GM23338 (cell line): Measurements from ENCODE around the gene BTBD9.

Experiments used
- CREB1 ChIP-seq: fragments of 250-450 bp; sonication (Bioruptor Pico); IDR thresholded peaks from 2 replicates; pipeline ENCODE4 v1.5.0; 2020; ENCODE audit warnings: low read depth, mild to moderate bottlenecking, moderate library complexity
- ETS1 ChIP-seq: IDR thresholded peaks from 2 replicates; pipeline ENCODE4 v1.6.1; 2016; ENCODE audit warnings: antibody characterized with exemption
- EZH2 ChIP-seq: fragments of 200-600 bp; sonication (generic); IDR thresholded peaks from one replicate; pipeline ENCODE4 v1.8.0; 2017; ENCODE audit warnings: antibody characterized with exemption, mild to moderate bottlenecking, low read depth; ENCODE audit not compliant: unreplicated experiment
- EZH2phosphoT487 ChIP-seq: fragments of 200-600 bp; sonication (generic); IDR thresholded peaks from one replicate; pipeline ENCODE4 v1.8.1; 2018; ENCODE audit warnings: antibody characterized with exemption; ENCODE audit not compliant: unreplicated experiment
- JUNB ChIP-seq: IDR thresholded peaks from one replicate; pipeline ENCODE4 v1.6.1; 2016; ENCODE audit warnings: antibody characterized with exemption; ENCODE audit not compliant: unreplicated experiment
- NANOG ChIP-seq: IDR thresholded peaks from 2 replicates; pipeline ENCODE4 v1.6.1; 2016; ENCODE audit warnings: antibody characterized with exemption, borderline replicate concordance
- POLR2AphosphoS5 ChIP-seq: IDR thresholded peaks from 2 replicates; pipeline ENCODE4 v1.6.1; 2016; ENCODE audit warnings: antibody characterized with exemption, low read depth
- ZNF331 ChIP-seq: fragments of 250-450 bp; sonication (Bioruptor Pico); IDR thresholded peaks from 2 replicates; pipeline ENCODE4 v1.5.0; 2020; ENCODE audit warnings: low read depth, mild to moderate bottlenecking, moderate library complexity
- TF ChIP-seq, protein P1 (sequence below), 2 experiments: fragments of 200-600 bp in 1 of 2; sonication (generic) in 1 of 2; conservative IDR thresholded peaks; 2 replicates each; pipeline versions ENCODE4 v1.5.1 to v1.6.1; 2016 to 2017; ENCODE audit warnings: antibody characterized with exemption in 2 of 2, low read depth in 2 of 2, mild to moderate bottlenecking in 2 of 2, moderate library complexity in 1 of 2
- TF ChIP-seq, protein P2 (sequence below): IDR thresholded peaks from one replicate; pipeline ENCODE4 v1.6.1; 2018; ENCODE audit warnings: antibody characterized with exemption; ENCODE audit not compliant: unreplicated experiment

DNA sequence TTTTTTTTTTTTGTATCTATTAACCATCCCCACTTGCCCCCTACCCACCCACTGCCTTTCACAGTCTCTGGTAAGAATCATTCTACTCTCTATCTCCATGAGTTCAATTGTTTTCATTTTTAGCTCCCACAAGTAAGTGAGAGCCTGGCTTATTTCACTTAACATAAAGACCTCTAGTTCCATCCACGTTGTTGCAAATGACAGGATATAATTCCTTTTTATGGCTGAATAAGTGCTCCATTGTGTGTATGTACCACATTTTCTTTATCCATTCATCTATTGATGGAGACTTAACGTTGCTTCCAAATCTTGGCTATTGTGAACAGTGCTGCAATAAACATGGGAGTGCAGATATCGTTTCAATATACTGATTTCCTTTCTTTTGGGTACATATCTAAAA lies 328.5 kb downstream of the BTBD9 start:
- TF ChIP-seq EZH2phosphoT487 = no peak
- no peak for TF ChIP-seq POLR2AphosphoS5
- TF ChIP-seq, protein P1, sequence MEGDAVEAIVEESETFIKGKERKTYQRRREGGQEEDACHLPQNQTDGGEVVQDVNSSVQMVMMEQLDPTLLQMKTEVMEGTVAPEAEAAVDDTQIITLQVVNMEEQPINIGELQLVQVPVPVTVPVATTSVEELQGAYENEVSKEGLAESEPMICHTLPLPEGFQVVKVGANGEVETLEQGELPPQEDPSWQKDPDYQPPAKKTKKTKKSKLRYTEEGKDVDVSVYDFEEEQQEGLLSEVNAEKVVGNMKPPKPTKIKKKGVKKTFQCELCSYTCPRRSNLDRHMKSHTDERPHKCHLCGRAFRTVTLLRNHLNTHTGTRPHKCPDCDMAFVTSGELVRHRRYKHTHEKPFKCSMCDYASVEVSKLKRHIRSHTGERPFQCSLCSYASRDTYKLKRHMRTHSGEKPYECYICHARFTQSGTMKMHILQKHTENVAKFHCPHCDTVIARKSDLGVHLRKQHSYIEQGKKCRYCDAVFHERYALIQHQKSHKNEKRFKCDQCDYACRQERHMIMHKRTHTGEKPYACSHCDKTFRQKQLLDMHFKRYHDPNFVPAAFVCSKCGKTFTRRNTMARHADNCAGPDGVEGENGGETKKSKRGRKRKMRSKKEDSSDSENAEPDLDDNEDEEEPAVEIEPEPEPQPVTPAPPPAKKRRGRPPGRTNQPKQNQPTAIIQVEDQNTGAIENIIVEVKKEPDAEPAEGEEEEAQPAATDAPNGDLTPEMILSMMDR (conservative IDR thresholded peaks at IDR 0.05; ENCODE audit: low read depth in 2 of 2) = no peak
- TF ChIP-seq, protein P2, sequence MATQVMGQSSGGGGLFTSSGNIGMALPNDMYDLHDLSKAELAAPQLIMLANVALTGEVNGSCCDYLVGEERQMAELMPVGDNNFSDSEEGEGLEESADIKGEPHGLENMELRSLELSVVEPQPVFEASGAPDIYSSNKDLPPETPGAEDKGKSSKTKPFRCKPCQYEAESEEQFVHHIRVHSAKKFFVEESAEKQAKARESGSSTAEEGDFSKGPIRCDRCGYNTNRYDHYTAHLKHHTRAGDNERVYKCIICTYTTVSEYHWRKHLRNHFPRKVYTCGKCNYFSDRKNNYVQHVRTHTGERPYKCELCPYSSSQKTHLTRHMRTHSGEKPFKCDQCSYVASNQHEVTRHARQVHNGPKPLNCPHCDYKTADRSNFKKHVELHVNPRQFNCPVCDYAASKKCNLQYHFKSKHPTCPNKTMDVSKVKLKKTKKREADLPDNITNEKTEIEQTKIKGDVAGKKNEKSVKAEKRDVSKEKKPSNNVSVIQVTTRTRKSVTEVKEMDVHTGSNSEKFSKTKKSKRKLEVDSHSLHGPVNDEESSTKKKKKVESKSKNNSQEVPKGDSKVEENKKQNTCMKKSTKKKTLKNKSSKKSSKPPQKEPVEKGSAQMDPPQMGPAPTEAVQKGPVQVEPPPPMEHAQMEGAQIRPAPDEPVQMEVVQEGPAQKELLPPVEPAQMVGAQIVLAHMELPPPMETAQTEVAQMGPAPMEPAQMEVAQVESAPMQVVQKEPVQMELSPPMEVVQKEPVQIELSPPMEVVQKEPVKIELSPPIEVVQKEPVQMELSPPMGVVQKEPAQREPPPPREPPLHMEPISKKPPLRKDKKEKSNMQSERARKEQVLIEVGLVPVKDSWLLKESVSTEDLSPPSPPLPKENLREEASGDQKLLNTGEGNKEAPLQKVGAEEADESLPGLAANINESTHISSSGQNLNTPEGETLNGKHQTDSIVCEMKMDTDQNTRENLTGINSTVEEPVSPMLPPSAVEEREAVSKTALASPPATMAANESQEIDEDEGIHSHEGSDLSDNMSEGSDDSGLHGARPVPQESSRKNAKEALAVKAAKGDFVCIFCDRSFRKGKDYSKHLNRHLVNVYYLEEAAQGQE = no peak
- no peak for TF ChIP-seq EZH2
- no peak for TF ChIP-seq JUNB
- TF ChIP-seq ZNF331 (CRISPR knock-in tag) = no peak
- no peak for TF ChIP-seq ETS1
- TF ChIP-seq CREB1 = no peak
- no peak for TF ChIP-seq NANOG
